ENCODE data around the gene OR2G2. TPM values are rescaled to one million over a fixed set of nuclear protein-coding genes. Genes with fewer than 3 reads are reported as not detected.

OR2G2 gene
- not detected for total RNA-seq

GRCh38 chr1:247588060-247588459 is at the start of gene OR2G2:
Gene OR2G2 (plus strand): TSS chr1:247588360. CDS start chr1:247588360, 0 bp downstream.
- no peaks in the 10 kb centered on the region for H3K4me1 Mint-ChIP-seq
- H3K36me3 Mint-ChIP-seq (ENCODE audit: low read depth), result no peaks in the 10 kb centered on the region
- no peaks in the 10 kb centered on the region for H3K27me3 Mint-ChIP-seq
- H3K9me3 Mint-ChIP-seq, result no peaks in the 10 kb centered on the region
- ChIA-PET CTCF (interaction anchor here (0.9 kb wide), 1 partner anchor 9 kb away, joined by 3 read pairs; no protein-coding TSS in a partner anchor), POLR2A (no interaction called here)
- no peak within 1 kb of the TSS for H3K27ac Mint-ChIP-seq
- no peak within 1 kb of the TSS for H3K4me3 Mint-ChIP-seq
- DNase-seq, result no peak

GRCh38 chr1:247538561-247538960 is 49.6 kb upstream of the OR2G2 start:
- H3K4me3 Mint-ChIP-seq, result no peak overlapping the region
- H3K36me3 Mint-ChIP-seq (ENCODE audit: low read depth), result no peaks in the 10 kb centered on the region
- peaks cover 5% of the 10 kb centered on the region for H3K27me3 Mint-ChIP-seq
- peaks cover 1% of the 10 kb centered on the region for H3K4me1 Mint-ChIP-seq
- no peaks in the 10 kb centered on the region for H3K9me3 Mint-ChIP-seq
- POLR2A ChIA-PET, result no interaction called here
- no peak overlapping the region for H3K27ac Mint-ChIP-seq
- no peak for DNase-seq
- CTCF ChIA-PET, result interaction anchor here (1.1 kb wide), 1 partner anchor 39 kb away, joined by 3 read pairs; no protein-coding TSS in a partner anchor

- CTCF ChIA-PET, result interaction anchor here (1.1 kb wide), 1 partner anchor 39 kb away, joined by 3 read pairs; no protein-coding TSS in a partner anchor
- POLR2A ChIA-PET, result no interaction called here
- no peak for DNase-seq
- Mint-ChIP-seq H3K4me1 (peaks cover 1% of the 10 kb centered on the region), H3K36me3 (ENCODE audit: low read depth) (no peaks in the 10 kb centered on the region), H3K4me3 (no peak overlapping the region), H3K9me3 (no peaks in the 10 kb centered on the region), H3K27ac (no peak overlapping the region), H3K27me3 (peaks cover 5% of the 10 kb centered on the region)
Measured at GRCh38 chr1:247539215-247539614, 48.9 kb upstream of the OR2G2 start.

- peaks cover 1% of the 10 kb centered on the region for H3K4me1 Mint-ChIP-seq
- no peak for DNase-seq
- H3K36me3 Mint-ChIP-seq (ENCODE audit: low read depth), result no peaks in the 10 kb centered on the region
- H3K27ac Mint-ChIP-seq, result no peak overlapping the region
- ChIA-PET CTCF (no interaction called here), POLR2A (no interaction called here)
- no peak overlapping the region for H3K4me3 Mint-ChIP-seq
- no peaks in the 10 kb centered on the region for H3K9me3 Mint-ChIP-seq
- H3K27me3 Mint-ChIP-seq, result peaks cover 5% of the 10 kb centered on the region
Measured at GRCh38 chr1:247540581-247540980, 47.6 kb upstream of the OR2G2 start.

GRCh38 chr1:247542811-247543210 is 45.3 kb upstream of the OR2G2 start:
- Mint-ChIP-seq H3K27me3 (peaks cover 2% of the 10 kb centered on the region), H3K36me3 (ENCODE audit: low read depth) (no peaks in the 10 kb centered on the region), H3K27ac (no peak overlapping the region), H3K4me1 (peaks cover 1% of the 10 kb centered on the region), H3K9me3 (no peaks in the 10 kb centered on the region), H3K4me3 (no peak overlapping the region)
- DNase-seq, result no peak
- ChIA-PET POLR2A (no interaction called here), CTCF (no interaction called here)

GRCh38 chr1:247548092-247548491 is 40.1 kb upstream of the OR2G2 start:
- H3K36me3 Mint-ChIP-seq (ENCODE audit: low read depth), result no peaks in the 10 kb centered on the region
- H3K4me3 Mint-ChIP-seq, result no peak overlapping the region
- H3K27me3 Mint-ChIP-seq, result peaks cover 12% of the 10 kb centered on the region
- H3K4me1 Mint-ChIP-seq, result peaks cover 8% of the 10 kb centered on the region
- no peak for DNase-seq
- H3K27ac Mint-ChIP-seq, result no peak overlapping the region
- ChIA-PET CTCF (no interaction called here), POLR2A (no interaction called here)
- H3K9me3 Mint-ChIP-seq, result no peaks in the 10 kb centered on the region

- Mint-ChIP-seq H3K4me1 (peaks cover 8% of the 10 kb centered on the region), H3K9me3 (no peaks in the 10 kb centered on the region), H3K36me3 (ENCODE audit: low read depth) (no peaks in the 10 kb centered on the region), H3K27ac (no peak within 1 kb of the TSS), H3K27me3 (peaks cover 12% of the 10 kb centered on the region), H3K4me3 (no peak within 1 kb of the TSS)
- no peak for DNase-seq
- ChIA-PET CTCF (no interaction called here), POLR2A (no interaction called here)
Measured at GRCh38 chr1:247548769-247549182, 39.4 kb upstream of the OR2G2 start, which contains the start of gene GCSAML. Gene GCSAML (plus strand): TSS chr1:247549134. CDS start chr1:247549192, 58 bp downstream.

GRCh38 chr1:247551721-247552120 is 36.4 kb upstream of the OR2G2 start:
- Mint-ChIP-seq H3K27ac (no peak overlapping the region), H3K4me1 (peaks cover 8% of the 10 kb centered on the region), H3K4me3 (no peak overlapping the region), H3K36me3 (ENCODE audit: low read depth) (no peaks in the 10 kb centered on the region), H3K9me3 (no peaks in the 10 kb centered on the region), H3K27me3 (peaks cover 12% of the 10 kb centered on the region)
- POLR2A ChIA-PET, result no interaction called here
- CTCF ChIA-PET, result no interaction called here
- DNase-seq, result no peak

GRCh38 chr1:247552231-247552630 is 35.9 kb upstream of the OR2G2 start:
- DNase-seq, result no peak
- ChIA-PET CTCF (no interaction called here), POLR2A (no interaction called here)
- no peak overlapping the region for H3K4me3 Mint-ChIP-seq
- no peaks in the 10 kb centered on the region for H3K36me3 Mint-ChIP-seq (ENCODE audit: low read depth)
- peaks cover 8% of the 10 kb centered on the region for H3K4me1 Mint-ChIP-seq
- H3K27ac Mint-ChIP-seq, result no peak overlapping the region
- peaks cover 11% of the 10 kb centered on the region for H3K27me3 Mint-ChIP-seq
- no peaks in the 10 kb centered on the region for H3K9me3 Mint-ChIP-seq

GRCh38 chr1:247557926-247558674 is 30.1 kb upstream of the OR2G2 start:
- Mint-ChIP-seq H3K27ac (no peak overlapping the region), H3K36me3 (ENCODE audit: low read depth) (no peaks in the 10 kb centered on the region), H3K4me3 (no peak overlapping the region), H3K9me3 (no peaks in the 10 kb centered on the region), H3K27me3 (no peaks in the 10 kb centered on the region), H3K4me1 (no peaks in the 10 kb centered on the region)
- POLR2A ChIA-PET, result no interaction called here
- DNase-seq, result no peak
- CTCF ChIA-PET, result no interaction called here

- H3K36me3 Mint-ChIP-seq (ENCODE audit: low read depth), result no peaks in the 10 kb centered on the region
- no peaks in the 10 kb centered on the region for H3K27me3 Mint-ChIP-seq
- no peaks in the 10 kb centered on the region for H3K4me1 Mint-ChIP-seq
- ChIA-PET POLR2A (no interaction called here), CTCF (no interaction called here)
- no peak overlapping the region for H3K4me3 Mint-ChIP-seq
- no peak for DNase-seq
- H3K27ac Mint-ChIP-seq, result no peak overlapping the region
- no peaks in the 10 kb centered on the region for H3K9me3 Mint-ChIP-seq
Measured at GRCh38 chr1:247561711-247562110, 26.4 kb upstream of the OR2G2 start.

- Mint-ChIP-seq H3K36me3 (ENCODE audit: low read depth) (no peaks in the 10 kb centered on the region), H3K4me3 (no peak overlapping the region), H3K27me3 (no peaks in the 10 kb centered on the region), H3K9me3 (no peaks in the 10 kb centered on the region), H3K4me1 (no peaks in the 10 kb centered on the region), H3K27ac (no peak overlapping the region)
- ChIA-PET CTCF (no interaction called here), POLR2A (no interaction called here)
- no peak for DNase-seq
Measured at GRCh38 chr1:247562198-247562597, 26.0 kb upstream of the OR2G2 start.

- no peak for DNase-seq
- no peak overlapping the region for H3K4me3 Mint-ChIP-seq
- H3K36me3 Mint-ChIP-seq (ENCODE audit: low read depth), result no peaks in the 10 kb centered on the region
- ChIA-PET CTCF (no interaction called here), POLR2A (no interaction called here)
- peaks cover 8% of the 10 kb centered on the region for H3K9me3 Mint-ChIP-seq
- no peaks in the 10 kb centered on the region for H3K27me3 Mint-ChIP-seq
- H3K27ac Mint-ChIP-seq, result no peak overlapping the region
- H3K4me1 Mint-ChIP-seq, result no peaks in the 10 kb centered on the region
Measured at GRCh38 chr1:247574236-247574635, 13.9 kb upstream of the OR2G2 start.

- H3K36me3 Mint-ChIP-seq (ENCODE audit: low read depth), result no peaks in the 10 kb centered on the region
- POLR2A ChIA-PET, result no interaction called here
- no peak overlapping the region for H3K4me3 Mint-ChIP-seq
- no peak for DNase-seq
- peaks cover 8% of the 10 kb centered on the region for H3K9me3 Mint-ChIP-seq
- H3K4me1 Mint-ChIP-seq, result no peaks in the 10 kb centered on the region
- CTCF ChIA-PET, result no interaction called here
- no peaks in the 10 kb centered on the region for H3K27me3 Mint-ChIP-seq
- H3K27ac Mint-ChIP-seq, result no peak overlapping the region
Measured at GRCh38 chr1:247574664-247575063, 13.5 kb upstream of the OR2G2 start.
